HepG2 (cell line): ENCODE results near the gene MTR. TPM values are rescaled to one million over a fixed set of nuclear protein-coding genes. Genes with fewer than 3 reads are reported as not detected.

ENCODE experiments used
- ARID3A ChIP-seq: IDR thresholded peaks from 2 replicates; pipeline ENCODE4 v1.6.1; 2012; ENCODE audit warnings: low read depth, low read length, improper control_type of control experiment
- ARID5B ChIP-seq: IDR thresholded peaks from 2 replicates; pipeline ENCODE4 v1.4.0; 2020; ENCODE audit warnings: mild to moderate bottlenecking, missing genetic modification reagents
- CEBPG ChIP-seq: IDR thresholded peaks from 2 replicates; pipeline ENCODE4 v1.6.1; 2016
- DPF2 ChIP-seq: sonication (generic); formaldehyde crosslinking; IDR thresholded peaks from 2 replicates; pipeline ENCODE4 v1.4.0; 2020; ENCODE audit warnings: mild to moderate bottlenecking, low read depth, missing genetic modification reagents, borderline replicate concordance
- FOXA1 ChIP-seq, 2 experiments: fragments of 450-650 bp in 1 of 2; sonication (generic) in 1 of 2; formaldehyde crosslinking in 1 of 2; IDR thresholded peaks; 2 replicates each; pipeline versions ENCODE4 v1.4.0 to v1.6.1; 2016 to 2020; ENCODE audit warnings: missing genetic modification reagents in 1 of 2
- FOXK1 ChIP-seq: sonication (generic); formaldehyde crosslinking; IDR thresholded peaks from 2 replicates; pipeline ENCODE4 v1.4.0; 2020; ENCODE audit warnings: low read depth, missing genetic modification reagents, borderline replicate concordance
- FOXP4 ChIP-seq: sonication (generic); formaldehyde crosslinking; IDR thresholded peaks from 2 replicates; pipeline ENCODE4 v1.4.0; 2020; ENCODE audit warnings: missing genetic modification reagents
- GATA4 ChIP-seq: sonication (generic); IDR thresholded peaks from 2 replicates; pipeline ENCODE4 v1.6.1; 2016; ENCODE audit warnings: antibody characterized with exemption, low read depth, borderline replicate concordance
- GATAD2A ChIP-seq: IDR thresholded peaks from 2 replicates; pipeline ENCODE4 v1.6.1; 2016
- HMG20A ChIP-seq: IDR thresholded peaks from 2 replicates; pipeline ENCODE4 v1.6.1; 2016; ENCODE audit warnings: borderline replicate concordance
- HNF1B ChIP-seq: sonication (generic); formaldehyde crosslinking; IDR thresholded peaks from 2 replicates; pipeline ENCODE4 v1.5.1; 2020; ENCODE audit warnings: mild to moderate bottlenecking, moderate library complexity, missing genetic modification reagents
- MEF2D ChIP-seq: sonication (generic); formaldehyde crosslinking; IDR thresholded peaks from 2 replicates; pipeline ENCODE4 v1.5.1; 2020; ENCODE audit warnings: mild to moderate bottlenecking, missing genetic modification reagents
- MXD4 ChIP-seq: IDR thresholded peaks from 2 replicates; pipeline ENCODE4 v1.6.1; 2016; ENCODE audit warnings: mild to moderate bottlenecking, missing biosample characterization, missing genetic modification reagents
- NFIC ChIP-seq: IDR thresholded peaks from 2 replicates; pipeline ENCODE4 v1.6.1; 2012; ENCODE audit warnings: mild to moderate bottlenecking, low read length, inconsistent platforms
- RXRB ChIP-seq: IDR thresholded peaks from 2 replicates; pipeline ENCODE4 v1.6.1; 2016; ENCODE audit warnings: borderline replicate concordance, missing genetic modification reagents, missing compliant biosample characterization
- SPEN ChIP-seq: sonication (generic); formaldehyde crosslinking; IDR thresholded peaks from 2 replicates; pipeline ENCODE4 v1.5.1; 2020; ENCODE audit warnings: low read depth, mild to moderate bottlenecking, missing genetic modification reagents
- THAP11 ChIP-seq: IDR thresholded peaks from 2 replicates; pipeline ENCODE4 v1.6.1; 2016; ENCODE audit warnings: missing biosample characterization, missing genetic modification reagents
- ZNF124 ChIP-seq: sonication (generic); formaldehyde crosslinking; IDR thresholded peaks from 2 replicates; pipeline ENCODE4 v1.4.0; 2020; ENCODE audit warnings: missing genetic modification reagents
- ZNF235 ChIP-seq: sonication (generic); formaldehyde crosslinking; IDR thresholded peaks from 2 replicates; pipeline ENCODE4 v1.8.1; 2023; ENCODE audit warnings: mild to moderate bottlenecking, missing genetic modification reagents, borderline replicate concordance
- ZNF616 ChIP-seq: sonication (generic); formaldehyde crosslinking; IDR thresholded peaks from 2 replicates; pipeline ENCODE4 v1.5.0; 2020; ENCODE audit warnings: low read depth, mild to moderate bottlenecking, missing genetic modification reagents
- polyA plus RNA-seq, 8 experiments: library from polyadenylated mRNA; depleted of rRNA in 3 of 8; stranded (reverse) in 7 of 8; unstranded in 1 of 8; fragments of >200 nt; fragmentation: Illumina TruSeq in 4 of 8; extraction: Trizol in 4 of 8; gene quantifications; 2 replicates each; pipeline versions ENCODE4 v1.2.1 to v1.2.3, GENCODE V29; 2011 to 2016; ENCODE audit warnings: low read depth in 4 of 8, missing spikeins in 1 of 8, mixed read lengths in 1 of 8; ENCODE audit not compliant: insufficient read depth in 1 of 8
- total RNA-seq, 5 experiments: library from RNA; depleted of rRNA; stranded (reverse); fragments of >200 nt; fragmentation: Illumina TruSeq; extraction: Trizol; gene quantifications; 2 replicates each; pipeline ENCODE4 v1.2.3, GENCODE V29; 2016; ENCODE audit warnings: low read depth in 1 of 5

The MTR gene
- total and polyA plus RNA-seq, 2 of the 13 experiments (the other 11 are each of a cell fraction or from before 2014, with no cell fraction given) = 16.3 to 36.1 TPM

GRCh38 chr1:236861560-236862218 lies 66.6 kb downstream of the MTR start (continued):
- TF ChIP-seq ARID3A (0 out of 2 replicates have a peak, but pooled peaks have one; percentile 10), MEF2D (CRISPR knock-in tag) (0 out of 2 replicates have a peak, but pooled peaks have one; percentile 32), FOXA1 (IDR thresholded peaks at IDR 0.05) (no peak), FOXA1 (CRISPR knock-in tag; IDR thresholded peaks at IDR 0.05) (0 out of 2 replicates have a peak, but pooled peaks have one; percentile 29), ARID5B (CRISPR knock-in tag) (peak; percentile 88), NFIC (peak; percentile 68; the same call in 1 of the 2 replicates), FOXP4 (CRISPR knock-in tag) (peak; percentile 77), THAP11 (CRISPR knock-in tag) (peak; percentile 53; the same call in 1 of the 2 replicates), HMG20A (CRISPR knock-in tag) (peak; percentile 76), CEBPG (CRISPR knock-in tag) (peak; percentile 83), HNF1B (peak; percentile 47; the same call in 1 of the 2 replicates), MXD4 (0 out of 2 replicates have a peak, but pooled peaks have one; percentile 5), GATAD2A (CRISPR knock-in tag) (peak; percentile 79), SPEN (peak; percentile 22; the same call in 1 of the 2 replicates), GATA4 (peak; percentile 37; the same call in 1 of the 2 replicates), ZNF124 (0 out of 2 replicates have a peak, but pooled peaks have one; percentile 37), ZNF235 (CRISPR knock-in tag) (no peak), FOXK1 (CRISPR knock-in tag) (peak; percentile 74), RXRB (CRISPR knock-in tag) (peak; percentile 85), DPF2 (CRISPR knock-in tag) (0 out of 2 replicates have a peak, but pooled peaks have one; percentile 29), ZNF616 (CRISPR knock-in tag) (no peak)
